Fibroblast of lung (primary cell): ENCODE results near the gene FUCA2. TPM values are rescaled to one million over a fixed set of nuclear protein-coding genes. Genes with fewer than 3 reads are reported as not detected.

Experiments used
- DNase-seq, 2 donors: peaks; one replicate each; pipeline versions ENCODE4 v3.0.0 to v3.0.0-alpha.2; 2010; ENCODE audit warnings: low read depth in 2 of 2
- H2AFZ ChIP-seq: 2 replicates; pipeline ENCODE4 v1.5.1; 2012; ENCODE audit warnings: low read length, control low read depth, inconsistent platforms
- H3K27ac ChIP-seq: 2 replicates; pipeline ENCODE4 v1.5.1; 2011; ENCODE audit warnings: low read length, control low read depth; ENCODE audit not compliant: insufficient read depth
- H3K27me3 ChIP-seq: 2 replicates; pipeline ENCODE4 v1.5.1; 2011; ENCODE audit warnings: mild to moderate bottlenecking, low read length; ENCODE audit not compliant: control insufficient read depth, insufficient read depth
- H3K36me3 ChIP-seq: 2 replicates; pipeline ENCODE4 v1.5.1; 2011; ENCODE audit warnings: low read length; ENCODE audit not compliant: control insufficient read depth, insufficient read depth
- H3K4me1 ChIP-seq: 2 replicates; pipeline ENCODE4 v1.5.1; 2011; ENCODE audit warnings: low read length; ENCODE audit not compliant: control insufficient read depth, insufficient read depth; ENCODE audit errors: extremely low read depth
- H3K4me2 ChIP-seq: 2 replicates; pipeline ENCODE4 v1.5.1; 2011; ENCODE audit warnings: low read length, control low read depth; ENCODE audit not compliant: insufficient read depth; ENCODE audit errors: extremely low read depth
- H3K4me3 ChIP-seq, 4 experiments: fragments of 200-600 bp in 1 of 4; sonication (generic) in 1 of 4; replicated peaks in 1 of 4; 2 replicates each; pipeline ENCODE4 v1.5.1; 2011 to 2016; ENCODE audit warnings: low read length in 4 of 4, low read depth in 3 of 4, mild to moderate bottlenecking in 3 of 4, control low read depth in 2 of 4, inconsistent platforms in 1 of 4, mixed read lengths in 1 of 4; ENCODE audit not compliant: insufficient read depth in 1 of 4; ENCODE audit errors: control extremely low read depth in 1 of 4
- H3K79me2 ChIP-seq: 2 replicates; pipeline ENCODE4 v1.5.1; 2012; ENCODE audit warnings: mild to moderate bottlenecking, low read length, inconsistent platforms; ENCODE audit not compliant: control insufficient read depth, insufficient read depth
- H3K9ac ChIP-seq: 2 replicates; pipeline ENCODE4 v1.5.1; 2011; ENCODE audit warnings: mild to moderate bottlenecking, low read length, control low read depth; ENCODE audit not compliant: insufficient read depth
- H3K9me3 ChIP-seq: 2 replicates; pipeline ENCODE4 v1.5.1; 2012; ENCODE audit warnings: low read depth, low read length; ENCODE audit not compliant: control insufficient read depth, insufficient read depth
- H4K20me1 ChIP-seq: 2 replicates; pipeline ENCODE4 v1.5.1; 2011; ENCODE audit warnings: low read length; ENCODE audit not compliant: control insufficient read depth, insufficient read depth; ENCODE audit errors: extremely low read depth
- CTCF ChIP-seq, 2 donors: IDR thresholded peaks in 1 of 2; conservative IDR thresholded peaks in 1 of 2; 1 replicate in 1 of 2; 2 replicates in 1 of 2; pipeline ENCODE4 v1.5.1; 2011 to 2012; ENCODE audit warnings: low read length in 2 of 2, control low read depth in 1 of 2, inconsistent platforms in 1 of 2, low read depth in 1 of 2, mild to moderate bottlenecking in 1 of 2
- EZH2 ChIP-seq: IDR thresholded peaks from 2 replicates; pipeline ENCODE4 v1.5.1; 2012; ENCODE audit warnings: low read length, control low read depth, mild to moderate bottlenecking; ENCODE audit errors: missing control alignments
- polyA plus RNA-seq, 2 donors: library from polyadenylated mRNA; depleted of rRNA in 1 of 2; stranded (reverse) in 1 of 2; unstranded in 1 of 2; fragments of >200 nt; gene quantifications; 2 replicates each; pipeline ENCODE4 v1.2.1, GENCODE V29; 2011 to 2012; ENCODE audit warnings: missing spikeins in 1 of 2
- total RNA-seq: library from RNA; depleted of rRNA; stranded (reverse); fragments of >200 nt; gene quantifications from 2 replicates; pipeline ENCODE4 v1.2.1, GENCODE V29; 2014

The FUCA2 gene
- total and polyA plus RNA-seq, 2 donors (not counting 1 experiment from before 2014, with no cell fraction given) = 60.8 to 107 TPM

DNA sequence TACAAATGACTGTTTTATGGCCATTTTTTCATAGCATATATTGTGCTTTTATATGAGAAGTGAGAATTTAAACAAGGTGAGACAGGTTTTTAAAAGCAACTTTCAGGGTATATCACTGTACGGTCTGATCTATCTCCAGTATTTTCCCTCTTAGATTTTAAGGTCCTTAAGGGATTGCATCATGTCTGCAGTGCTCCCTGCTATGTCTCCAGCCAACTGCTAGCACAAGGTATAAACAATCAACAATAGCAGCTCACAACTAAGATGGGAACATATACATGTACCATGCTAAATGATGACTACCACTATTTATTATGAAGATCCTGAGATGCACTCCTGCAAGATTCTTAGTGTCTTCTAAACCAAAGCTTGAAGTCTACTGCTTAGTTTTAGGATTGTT, 7.2 kb downstream of the FUCA2 start:
- no peaks in the 10 kb centered on the region for H3K27me3 ChIP-seq
- H2AFZ ChIP-seq = no peak overlapping the region
- H3K4me3 ChIP-seq = no peak overlapping the region
- peaks cover 8% of the 10 kb centered on the region for H3K36me3 ChIP-seq
- no peak overlapping the region for H3K27ac ChIP-seq
- peaks cover 11% of the 10 kb centered on the region for H3K79me2 ChIP-seq
- H3K4me2 ChIP-seq = no peak overlapping the region
- H3K9me3 ChIP-seq = no peaks in the 10 kb centered on the region
- no peak for TF ChIP-seq CTCF (conservative IDR thresholded peaks at IDR 0.05 in 1 of 2, IDR thresholded peaks at IDR 0.05 in 1 of 2; ENCODE audit: low read depth in 1 of 2, low read length in 2 of 2)
- TF ChIP-seq EZH2 = no peak
- peak in 1 of 2 donors; percentile 32 for DNase-seq
- no peaks in the 10 kb centered on the region for H4K20me1 ChIP-seq
- no peak overlapping the region for H3K9ac ChIP-seq
- H3K4me1 ChIP-seq = no peaks in the 10 kb centered on the region

GRCh38 chr6:143501851-143502250, 9.7 kb downstream of the FUCA2 start:
- no peak overlapping the region for H3K4me3 ChIP-seq
- peaks cover 3% of the 10 kb centered on the region for H3K79me2 ChIP-seq
- H3K27ac ChIP-seq = no peak overlapping the region
- peak in 1 of 2 donors; percentile 11 for DNase-seq
- H3K4me1 ChIP-seq = no peaks in the 10 kb centered on the region
- H3K9ac ChIP-seq = no peak overlapping the region
- H3K9me3 ChIP-seq = no peaks in the 10 kb centered on the region
- no peak overlapping the region for H2AFZ ChIP-seq
- H3K4me2 ChIP-seq = no peak overlapping the region
- no peaks in the 10 kb centered on the region for H3K27me3 ChIP-seq
- no peaks in the 10 kb centered on the region for H4K20me1 ChIP-seq
- peaks cover 10% of the 10 kb centered on the region for H3K36me3 ChIP-seq
- TF ChIP-seq EZH2 (no peak), CTCF (conservative IDR thresholded peaks at IDR 0.05 in 1 of 2, IDR thresholded peaks at IDR 0.05 in 1 of 2; ENCODE audit: low read depth in 1 of 2, low read length in 2 of 2) (peak; percentile 12 to 15)

DNA sequence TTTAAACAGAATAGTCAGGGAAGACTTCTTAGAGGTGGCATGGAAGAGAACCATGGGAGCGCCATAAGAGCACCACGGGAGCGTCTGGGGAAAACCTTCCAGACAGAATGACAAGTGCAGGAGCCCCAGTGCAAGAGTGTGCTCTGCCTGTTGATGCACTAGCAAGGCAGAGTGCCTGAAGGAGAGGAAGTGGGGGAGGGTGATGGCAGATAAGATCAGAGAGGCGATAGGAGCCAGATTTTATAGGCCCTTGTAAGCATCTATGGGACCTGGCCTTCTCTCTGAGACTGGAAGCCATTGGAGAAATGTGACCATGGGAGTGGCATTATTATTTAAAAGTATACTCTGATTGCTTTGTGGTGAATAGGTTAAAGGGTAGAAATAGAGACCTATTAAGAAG, 13.1 kb downstream of the FUCA2 start:
- H3K36me3 ChIP-seq = peaks cover 4% of the 10 kb centered on the region
- no peak for TF ChIP-seq EZH2
- no peaks in the 10 kb centered on the region for H3K4me1 ChIP-seq
- no peak for DNase-seq
- no peaks in the 10 kb centered on the region for H3K27me3 ChIP-seq
- no peak overlapping the region for H3K9ac ChIP-seq
- no peaks in the 10 kb centered on the region for H3K79me2 ChIP-seq
- H3K4me3 ChIP-seq = no peak overlapping the region
- no peaks in the 10 kb centered on the region for H4K20me1 ChIP-seq
- H3K9me3 ChIP-seq = no peaks in the 10 kb centered on the region
- no peak overlapping the region for H2AFZ ChIP-seq
- no peak overlapping the region for H3K27ac ChIP-seq
- H3K4me2 ChIP-seq = no peak overlapping the region
